ENCODE measurements around the gene PTCD2. TPM values are rescaled to one million over a fixed set of nuclear protein-coding genes. Genes with fewer than 3 reads are reported as not detected.

The PTCD2 gene
- total RNA-seq, 6 experiments from 2014 or later: 4.3 to 8.5 (median 6.7) TPM

DNA sequence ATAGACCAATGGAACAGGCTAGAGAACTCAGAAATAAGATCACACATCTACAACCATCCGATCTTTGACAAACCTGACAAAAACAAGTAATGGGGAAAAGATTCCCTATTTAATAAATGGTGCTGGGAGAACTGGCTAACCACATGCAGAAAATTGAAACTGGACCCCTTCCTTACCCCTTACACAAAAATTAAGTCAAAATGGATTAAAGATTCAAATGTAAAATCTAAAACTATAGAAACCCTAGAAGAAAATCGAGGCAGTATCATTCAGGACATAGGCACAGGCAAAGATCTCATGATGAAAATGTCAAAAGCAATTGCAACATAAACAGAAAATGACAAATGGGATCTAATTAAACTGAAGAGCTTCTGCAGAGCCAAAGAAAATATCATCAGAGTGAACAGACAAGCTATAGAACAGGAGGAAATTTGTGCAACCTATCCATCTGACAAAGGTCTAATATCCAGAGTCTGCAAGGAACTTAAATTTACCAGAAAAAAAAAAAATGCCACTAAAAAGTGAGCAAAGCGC lies 43.9 kb upstream of the PTCD2 start:
- intact Hi-C loops (cut with DNase I): no loop called here
- WGBS (ENCODE audit: insufficient coverage, low coverage, low lambda C conversion rate, missing lambda C conversion rate): 97% methylated on average over 3 of the region's 3 CpGs
- Histone ChIP-seq H3K4me1 (no peaks in the 10 kb centered on the region), H3K4me3 (no peak overlapping the region), H3K27ac (no peak overlapping the region), H3K36me3 (peaks cover 0 to 4% (median 0%) of the 10 kb centered on the region in 4 donors), H3K27me3 (no peaks in the 10 kb centered on the region), H3K9me3 (no peaks in the 10 kb centered on the region)
- DNase-seq: no peak
- no peak for TF ChIP-seq CTCF (IDR thresholded peaks at IDR 0.05)
- TF ChIP-seq POLR2A (IDR thresholded peaks at IDR 0.05): no peak
- no peak for ATAC-seq

DNA sequence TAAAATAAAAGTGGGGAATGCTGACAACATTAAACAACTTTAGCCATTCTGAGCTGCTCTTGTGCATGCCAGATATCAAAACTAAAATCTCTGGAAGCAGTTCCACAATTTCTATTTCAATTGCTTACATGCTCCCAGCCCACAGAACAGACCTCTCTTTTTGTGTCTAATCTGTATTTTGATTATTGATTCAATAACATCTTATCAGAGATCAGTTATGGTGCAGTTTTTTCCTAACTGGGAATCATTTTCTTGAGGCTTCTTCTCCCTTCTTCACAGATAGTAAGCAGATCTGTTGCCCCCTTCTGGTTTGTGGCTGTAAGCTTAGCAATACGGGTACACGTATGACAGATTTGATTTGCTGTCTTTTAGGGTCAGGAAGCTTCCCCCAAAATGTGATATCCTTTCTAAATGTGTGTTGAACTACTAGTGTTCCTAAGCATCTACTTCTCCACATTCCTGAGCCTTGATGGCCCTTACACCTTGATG lies 39.5 kb upstream of the PTCD2 start:
- Histone ChIP-seq H3K36me3 (no peaks in the 10 kb centered on the region), H3K27me3 (no peaks in the 10 kb centered on the region), H3K9me3 (no peaks in the 10 kb centered on the region), H3K4me1 (peaks cover 0 to 10% (median 0%) of the 10 kb centered on the region in 4 donors), H3K4me3 (no peak overlapping the region), H3K27ac (no peak overlapping the region)
- intact Hi-C loops (cut with DNase I): no loop called here
- TF ChIP-seq POLR2A (IDR thresholded peaks at IDR 0.05) (no peak), CTCF (IDR thresholded peaks at IDR 0.05) (peak in 3 of 4 donors; percentile 19 to 35 (median 23))
- DNase-seq (no peak), ATAC-seq (no peak)
- 61% methylated on average over 2 of the region's 2 CpGs for WGBS (ENCODE audit: insufficient coverage, low coverage, low lambda C conversion rate, missing lambda C conversion rate)

DNA sequence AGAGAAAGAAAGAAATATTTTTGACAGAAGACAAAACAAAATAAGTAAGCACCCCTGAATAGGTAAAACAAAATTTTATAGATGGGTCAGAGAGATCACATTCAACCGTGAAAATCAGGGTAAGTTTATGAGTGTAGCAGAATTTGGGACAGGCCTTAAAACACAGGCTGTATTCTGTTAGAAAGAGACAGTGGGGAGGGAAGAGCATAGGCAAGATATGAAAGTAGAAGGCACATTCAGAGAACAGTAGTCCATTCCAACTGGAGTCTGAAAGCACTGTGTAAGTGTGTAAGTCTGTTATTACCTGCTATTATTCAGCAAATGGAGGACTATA lies 38.8 kb upstream of the PTCD2 start:
- intact Hi-C loops (cut with DNase I): no loop called here
- TF ChIP-seq CTCF (IDR thresholded peaks at IDR 0.05) (no peak), POLR2A (IDR thresholded peaks at IDR 0.05) (no peak)
- 100% methylated on average over 1 of the region's 1 CpG for WGBS (ENCODE audit: insufficient coverage, low coverage, low lambda C conversion rate, missing lambda C conversion rate)
- Histone ChIP-seq H3K27me3 (no peaks in the 10 kb centered on the region), H3K9me3 (no peaks in the 10 kb centered on the region), H3K36me3 (no peaks in the 10 kb centered on the region), H3K27ac (no peak overlapping the region), H3K4me3 (no peak overlapping the region), H3K4me1 (peaks cover 0 to 10% (median 0%) of the 10 kb centered on the region in 4 donors)
- ATAC-seq (no peak), DNase-seq (no peak)

GRCh38 chr5:72281764-72282499 lies 38.2 kb upstream of the PTCD2 start:
- peak in 1 of 4 donors; percentile 51 for ATAC-seq
- TF ChIP-seq CTCF (IDR thresholded peaks at IDR 0.05): no peak
- no peak for TF ChIP-seq POLR2A (IDR thresholded peaks at IDR 0.05)
- Histone ChIP-seq H3K4me3 (no peak overlapping the region), H3K27ac (no peak overlapping the region), H3K27me3 (no peaks in the 10 kb centered on the region), H3K9me3 (no peaks in the 10 kb centered on the region), H3K36me3 (no peaks in the 10 kb centered on the region), H3K4me1 (peaks cover 0 to 10% (median 0%) of the 10 kb centered on the region in 4 donors)
- DNase-seq: no peak
- intact Hi-C loops (cut with DNase I): no loop called here
- 68% methylated on average over 3 of the region's 3 CpGs for WGBS (ENCODE audit: insufficient coverage, low coverage, low lambda C conversion rate, missing lambda C conversion rate)

Data from right lobe of liver (tissue), 6 donors.